GM18502 (cell line): ENCODE measurements around the gene ZNF536.

Experiments
- ATAC-seq: cut with Tn5 transposase; IDR thresholded peaks from one replicate; pipeline ENCODE4 v1.9.1; 2021; ENCODE audit warnings: mild to moderate bottlenecking; ENCODE audit not compliant: unreplicated experiment, poor library complexity

The ZNF536 gene

DNA sequence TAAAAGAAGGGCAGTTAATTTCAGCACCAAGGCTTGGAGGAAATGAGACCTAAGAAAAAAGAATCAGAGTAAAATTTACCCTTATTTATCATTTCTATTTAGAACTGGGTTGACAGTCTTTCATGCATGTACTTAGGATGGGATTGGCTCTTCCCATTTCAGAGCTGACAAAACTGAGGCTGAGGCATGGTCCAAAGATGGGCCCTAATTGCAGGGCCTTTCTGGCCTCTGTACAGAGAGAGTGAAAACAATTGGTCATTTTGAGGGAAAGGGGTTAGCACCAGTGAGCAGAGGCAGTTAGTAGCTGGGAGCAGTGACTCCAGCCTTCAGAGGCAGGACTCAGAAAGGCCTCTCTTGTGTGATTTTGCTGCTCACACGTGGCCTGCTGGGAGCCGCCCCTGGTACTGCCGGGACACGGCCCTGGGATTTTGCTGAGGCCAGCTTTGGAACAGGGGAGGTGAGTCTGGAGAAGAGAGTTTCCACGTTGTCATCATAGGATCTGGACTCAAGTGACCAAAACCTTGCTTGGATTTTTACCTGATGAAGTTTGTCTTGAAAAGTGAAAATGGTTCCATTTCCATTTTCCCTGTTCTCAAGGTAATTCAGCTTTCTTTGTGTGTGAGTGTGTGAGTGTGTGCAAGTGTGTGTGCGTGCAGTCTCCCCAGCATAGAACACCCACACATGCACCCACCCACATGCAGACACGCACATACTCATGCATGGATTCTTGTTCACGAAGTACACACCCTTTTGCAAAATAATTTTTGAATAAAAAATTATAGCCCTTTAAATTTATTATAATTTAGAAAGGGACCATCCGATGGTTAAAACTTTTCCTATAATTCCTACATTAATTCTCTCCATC is at the start of gene ZNF536:
TSS of gene ZNF536 (plus strand) at position 425 of the 865 bp plus-strand sequence. CDS start 71,179 bp downstream, outside the sequence.
- no peak for ATAC-seq

- ATAC-seq = no peak
Observed at GRCh38 chr19:30322641-30323320, 49.4 kb upstream of the ZNF536 start.

DNA sequence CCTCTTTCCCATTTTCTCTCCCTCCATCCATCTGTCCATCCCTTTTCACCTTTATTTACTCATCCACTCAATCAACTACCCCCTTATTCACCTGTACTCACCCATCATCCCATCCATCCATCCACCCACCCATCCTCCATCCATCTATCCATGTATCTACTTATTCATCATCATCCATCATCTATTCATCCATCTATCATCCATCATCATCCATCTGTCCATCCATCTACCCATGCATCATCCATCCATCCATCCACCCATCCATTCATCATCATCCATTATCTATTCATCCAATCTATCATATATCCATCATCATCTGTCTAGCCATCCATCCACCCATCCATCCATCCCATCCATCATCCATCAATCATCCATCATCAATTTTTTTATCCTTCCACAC is 48.3 kb upstream of the ZNF536 start:
- no peak for ATAC-seq

DNA sequence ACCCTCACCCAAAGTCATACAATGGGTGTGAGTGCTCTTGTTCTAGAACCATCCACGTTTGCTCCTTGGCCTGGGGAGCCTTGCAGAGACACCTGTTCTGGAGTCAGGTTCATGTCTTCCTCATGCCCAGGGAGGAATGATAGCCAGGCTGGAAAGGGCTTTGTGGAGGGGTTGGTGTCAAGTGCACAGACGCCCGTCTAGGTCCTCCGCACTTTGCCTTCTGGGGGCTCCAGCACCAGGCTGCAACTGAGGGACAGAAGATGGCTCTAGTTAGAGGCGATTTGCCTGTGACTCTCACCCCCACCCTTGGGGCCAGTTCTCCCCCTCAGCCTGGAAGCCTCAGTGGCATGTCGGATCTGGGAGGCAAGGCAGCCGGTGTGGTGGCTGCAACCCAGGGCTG is 47.2 kb upstream of the ZNF536 start:
- no peak for ATAC-seq

- no peak for ATAC-seq
Observed at GRCh38 chr19:30325676-30326392, 46.4 kb upstream of the ZNF536 start.

DNA sequence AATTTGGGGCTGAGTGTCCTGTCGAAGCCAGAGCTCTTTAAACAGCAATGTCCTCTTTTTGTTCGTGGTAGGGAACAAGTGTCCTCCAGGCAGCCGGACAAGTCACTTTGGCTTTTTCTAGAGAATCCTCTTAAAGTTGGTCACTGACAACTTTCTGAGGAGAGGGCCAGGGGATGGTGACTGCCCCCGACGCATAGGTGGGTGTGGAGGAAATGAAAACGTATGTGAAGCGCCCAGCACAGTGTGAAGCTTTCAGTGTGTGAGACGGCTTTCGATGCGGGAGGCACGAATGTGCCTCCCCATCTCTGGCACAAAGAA is 45.8 kb upstream of the ZNF536 start:
- ATAC-seq = no peak

DNA sequence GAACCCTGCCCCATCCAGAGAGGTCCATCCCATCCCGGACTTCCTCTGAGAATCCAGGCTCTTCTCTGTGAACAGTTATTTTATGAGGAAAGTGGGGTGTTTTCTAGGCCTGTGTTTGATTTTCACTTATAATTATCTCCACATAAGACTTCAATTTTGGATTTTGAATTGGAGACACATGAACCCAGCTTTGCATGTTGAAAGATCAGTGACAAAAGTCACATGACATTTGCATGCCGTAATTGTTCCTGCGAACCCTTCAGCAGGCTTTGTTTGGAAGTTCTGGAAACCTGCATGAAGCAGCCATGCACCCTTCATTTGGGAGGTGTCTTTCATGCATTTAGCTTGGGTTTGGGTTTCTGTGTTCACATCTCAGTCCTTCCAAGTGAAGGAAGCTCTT is 44.9 kb upstream of the ZNF536 start:
- ATAC-seq = no peak

- ATAC-seq = no peak
Observed at GRCh38 chr19:30328096-30328495, 44.1 kb upstream of the ZNF536 start.

DNA sequence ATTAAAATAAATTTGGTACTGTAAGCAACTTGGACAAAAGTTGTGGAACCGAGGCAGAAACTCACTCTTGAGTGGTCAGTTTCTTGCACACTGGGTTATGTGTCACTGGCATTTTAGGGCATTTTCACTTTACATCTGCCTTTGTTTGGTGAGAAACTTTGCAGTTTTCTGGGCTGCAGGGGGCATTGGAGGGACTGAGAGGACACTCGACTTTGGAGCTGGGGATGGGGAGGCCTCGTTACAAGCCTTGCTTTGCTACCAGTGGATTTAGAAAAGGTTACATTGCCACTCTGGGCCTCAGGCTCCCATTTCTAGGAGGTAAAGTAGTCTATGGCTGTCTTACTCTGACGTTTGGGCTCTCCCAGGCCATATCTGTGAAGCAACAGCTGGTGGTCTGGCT is 41.9 kb upstream of the ZNF536 start:
- no peak for ATAC-seq

DNA sequence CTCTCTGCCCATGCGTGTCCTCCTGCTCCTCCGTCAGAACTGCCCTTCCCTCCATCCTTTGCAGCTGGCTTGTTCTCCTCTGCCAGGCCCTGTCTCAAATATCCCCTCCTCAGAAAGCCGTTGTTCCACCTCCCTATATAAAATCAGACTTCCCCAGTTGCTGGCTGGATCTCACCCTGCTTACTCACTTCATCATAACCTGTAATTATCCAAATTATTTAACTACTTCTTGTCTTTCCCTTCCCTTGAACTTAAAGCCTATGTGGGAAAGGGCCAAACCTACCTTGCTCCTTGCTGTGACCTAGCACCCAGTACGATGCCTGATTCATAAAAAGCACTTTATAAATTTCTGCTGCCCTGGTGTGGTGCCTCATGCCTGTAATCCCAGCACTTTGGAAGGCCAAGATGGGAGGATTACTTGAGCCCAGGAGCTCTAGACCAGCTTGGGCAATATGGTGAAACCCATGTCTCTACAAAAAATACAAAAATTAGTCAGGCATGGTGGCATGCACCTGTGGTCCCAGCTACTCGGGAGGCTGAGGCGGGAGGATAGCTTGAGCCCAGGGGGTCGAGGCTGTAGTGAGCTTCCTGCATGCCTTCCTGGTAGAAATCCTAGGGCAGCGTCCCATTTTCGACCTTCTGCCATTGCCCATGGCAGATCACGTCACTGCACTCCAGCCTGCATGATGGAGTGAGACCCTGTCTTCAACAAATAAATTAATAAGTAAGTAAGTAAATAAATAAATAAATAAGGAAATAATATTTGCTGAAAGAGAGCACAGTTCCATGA is 39.5 kb upstream of the ZNF536 start:
- ATAC-seq = no peak

DNA sequence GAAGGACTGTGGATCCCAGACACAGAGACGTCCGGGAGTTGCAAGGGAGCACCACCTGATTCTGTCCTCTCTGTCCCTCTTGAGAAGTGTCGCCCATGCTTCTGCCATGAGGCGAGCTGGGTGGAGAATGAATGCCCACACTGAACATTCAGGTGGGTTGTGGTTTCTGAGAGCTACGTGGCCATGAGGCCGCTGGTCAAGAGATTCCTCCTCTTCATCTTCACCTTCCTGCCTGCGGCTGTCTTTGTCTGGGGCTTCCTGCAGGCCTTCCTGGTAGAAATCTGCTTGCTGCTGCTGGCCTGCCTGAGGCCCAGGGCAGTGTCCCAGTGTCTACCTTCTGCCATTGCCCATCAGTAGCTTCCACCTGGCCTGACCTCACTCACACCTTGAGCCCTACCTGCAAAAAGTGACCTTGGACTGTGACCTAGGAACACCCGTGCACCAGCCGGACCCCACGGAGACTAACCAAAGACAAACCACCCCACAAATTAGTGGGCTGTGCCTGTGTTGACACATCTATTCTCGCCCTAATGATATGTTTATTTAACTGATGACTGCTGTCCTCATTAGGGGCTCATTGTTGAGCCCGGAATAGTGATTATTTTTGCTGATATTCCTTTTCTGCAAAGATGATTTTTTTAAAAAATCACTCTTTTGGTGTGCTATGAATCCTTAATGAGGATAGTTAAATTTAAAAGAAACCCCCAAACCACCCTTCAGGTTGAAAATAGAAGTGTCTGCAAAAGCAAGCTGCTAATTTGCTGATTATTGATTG is 38.7 kb upstream of the ZNF536 start:
- ATAC-seq = no peak

GRCh38 chr19:30334841-30335240 is 37.3 kb upstream of the ZNF536 start:
- no peak for ATAC-seq

DNA sequence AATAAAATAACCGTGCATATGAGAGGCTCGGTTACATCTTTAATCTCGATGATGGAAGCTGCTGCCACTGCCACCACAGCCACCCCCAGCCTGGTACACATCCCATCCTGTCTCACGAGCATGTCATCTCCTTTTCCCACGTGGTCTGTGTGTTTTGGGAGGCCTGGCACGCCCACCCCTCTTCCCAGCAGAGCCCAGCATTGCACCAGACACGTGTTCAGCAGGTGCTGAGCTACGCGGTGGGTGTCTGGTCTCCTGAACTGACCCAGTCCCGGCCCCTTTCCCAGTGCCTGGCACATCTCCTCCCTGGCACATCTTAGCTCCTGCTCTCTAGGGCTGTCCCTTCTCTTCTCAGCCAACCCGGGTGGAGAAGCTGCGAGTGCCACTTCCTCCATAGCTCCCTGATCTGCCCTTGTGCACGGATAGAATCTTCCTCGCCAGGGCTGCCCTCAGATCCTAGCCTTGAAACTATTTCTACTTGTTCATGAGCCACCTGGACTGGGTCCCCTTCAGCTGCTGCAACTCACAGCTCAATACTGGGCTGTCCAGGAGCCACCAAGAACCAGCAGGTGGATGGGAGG is 36.8 kb upstream of the ZNF536 start:
- ATAC-seq = no peak

DNA sequence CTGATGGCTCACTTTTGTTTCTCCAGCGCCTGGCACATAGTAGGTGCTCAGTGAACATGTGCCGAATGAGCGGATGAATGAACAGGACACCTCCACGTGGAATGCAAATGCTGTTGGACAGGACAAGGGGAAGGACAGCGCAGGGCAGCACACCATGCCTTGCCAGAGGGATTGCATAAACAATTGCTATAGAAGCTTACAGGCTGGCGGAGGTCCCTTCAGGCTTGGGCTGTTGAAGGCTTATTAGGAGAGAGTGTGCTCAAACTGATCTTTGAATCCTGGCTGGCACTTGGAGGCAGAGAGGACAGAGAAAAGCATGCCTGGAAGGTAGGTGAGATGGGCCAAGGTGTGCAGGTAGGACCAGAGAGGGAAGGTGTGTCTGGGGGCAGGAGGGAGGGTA is 35.9 kb upstream of the ZNF536 start:
- no peak for ATAC-seq

GRCh38 chr19:30338041-30338456 is 34.1 kb upstream of the ZNF536 start:
- no peak for ATAC-seq

DNA sequence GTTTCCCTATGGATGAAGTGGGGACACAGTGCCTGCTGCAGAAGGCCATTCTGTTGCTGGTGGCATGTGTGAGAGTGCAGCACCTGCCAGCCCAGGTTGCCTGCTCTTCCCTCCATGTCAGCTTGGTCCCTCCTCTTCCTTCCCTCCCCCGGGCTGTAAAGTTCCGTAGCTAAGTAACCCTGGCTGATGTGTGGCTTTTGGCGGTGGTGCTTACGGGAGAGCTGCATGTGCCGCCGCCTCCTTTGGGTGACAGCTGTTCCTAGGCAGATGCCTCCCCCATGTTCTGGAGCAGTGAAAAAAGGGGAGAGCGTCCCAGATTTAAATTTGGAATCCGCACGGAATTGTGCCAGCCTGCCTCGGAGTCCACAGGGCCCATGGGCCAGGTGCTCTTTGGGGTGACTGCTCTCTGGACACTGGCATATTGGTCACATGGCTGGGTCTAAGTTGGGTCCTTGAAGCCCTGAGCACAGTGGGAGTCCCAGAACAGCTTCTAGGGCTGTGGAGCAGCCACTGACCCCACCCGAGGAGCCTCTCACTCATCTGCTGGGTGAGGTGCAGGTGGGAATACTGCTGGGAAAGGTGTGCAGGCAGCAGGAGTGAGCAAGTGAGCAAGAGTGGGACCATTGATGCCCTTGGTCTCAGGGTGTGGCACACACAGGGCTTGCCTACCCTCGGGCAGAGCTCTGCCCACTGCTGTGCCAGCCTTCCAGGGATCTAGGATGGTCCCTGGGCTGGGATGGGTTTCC is 33.1 kb upstream of the ZNF536 start:
- ATAC-seq = no peak

- no peak for ATAC-seq
Observed at GRCh38 chr19:30339624-30340525, 32.3 kb upstream of the ZNF536 start.
